Mammary epithelial cell (primary cell): ENCODE results near the gene NPNT.

ENCODE experiments used
- EZH2 ChIP-seq: IDR thresholded peaks from 2 replicates; pipeline ENCODE4 v1.6.1; 2012; ENCODE audit warnings: low read length, inconsistent platforms, borderline replicate concordance
- TF ChIP-seq, protein P1 (sequence below), 2 donors: IDR thresholded peaks in 1 of 2; conservative IDR thresholded peaks in 1 of 2; 2 replicates each; pipeline ENCODE4 v1.5.1; 2011 to 2012; ENCODE audit warnings: inconsistent platforms in 2 of 2, low read length in 2 of 2, mild to moderate bottlenecking in 2 of 2, control low read depth in 1 of 2, low read depth in 1 of 2; ENCODE audit not compliant: insufficient read depth in 1 of 2; ENCODE audit errors: extremely low read depth in 1 of 2

DNA sequence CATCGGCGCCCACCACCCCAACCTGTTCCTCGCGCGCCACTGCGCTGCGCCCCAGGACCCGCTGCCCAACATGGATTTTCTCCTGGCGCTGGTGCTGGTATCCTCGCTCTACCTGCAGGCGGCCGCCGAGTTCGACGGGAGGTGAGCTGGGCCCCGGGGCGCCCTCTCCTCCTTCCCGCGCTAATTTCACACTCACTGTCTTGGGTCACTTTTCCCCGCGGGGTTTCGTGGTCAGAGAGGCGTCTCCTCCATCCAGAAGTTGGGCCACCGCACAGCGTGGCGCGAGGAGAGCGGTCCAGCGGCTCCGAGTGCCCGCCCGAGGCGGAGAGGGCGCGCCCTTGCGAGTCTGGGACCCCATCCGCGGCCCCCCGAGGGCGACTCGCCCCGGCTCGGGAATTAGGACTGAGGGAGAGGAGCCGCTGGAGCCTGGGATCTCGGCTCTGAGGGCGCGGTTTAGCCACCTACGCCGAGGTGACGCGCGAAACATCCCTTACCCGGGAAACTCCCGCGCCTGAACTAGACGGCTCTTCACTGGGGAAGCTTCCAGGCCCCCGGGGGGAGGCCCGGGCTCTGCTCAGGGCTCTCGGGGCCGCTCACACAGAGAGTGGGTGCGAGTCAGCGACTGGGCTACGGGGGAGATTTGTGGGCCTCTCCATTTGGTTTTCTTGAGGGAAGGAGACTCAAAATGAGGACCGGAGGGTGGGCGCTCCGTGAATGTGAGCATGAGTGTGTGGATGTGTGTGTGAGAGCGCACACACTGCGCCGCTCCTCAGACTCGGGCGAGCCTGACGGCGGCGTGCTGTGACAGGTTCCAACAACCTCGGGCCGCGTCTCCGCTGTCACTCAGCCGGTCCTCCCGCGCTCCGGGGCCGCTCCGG lies 551 bp downstream of the NPNT start:
- TF ChIP-seq, protein P1, sequence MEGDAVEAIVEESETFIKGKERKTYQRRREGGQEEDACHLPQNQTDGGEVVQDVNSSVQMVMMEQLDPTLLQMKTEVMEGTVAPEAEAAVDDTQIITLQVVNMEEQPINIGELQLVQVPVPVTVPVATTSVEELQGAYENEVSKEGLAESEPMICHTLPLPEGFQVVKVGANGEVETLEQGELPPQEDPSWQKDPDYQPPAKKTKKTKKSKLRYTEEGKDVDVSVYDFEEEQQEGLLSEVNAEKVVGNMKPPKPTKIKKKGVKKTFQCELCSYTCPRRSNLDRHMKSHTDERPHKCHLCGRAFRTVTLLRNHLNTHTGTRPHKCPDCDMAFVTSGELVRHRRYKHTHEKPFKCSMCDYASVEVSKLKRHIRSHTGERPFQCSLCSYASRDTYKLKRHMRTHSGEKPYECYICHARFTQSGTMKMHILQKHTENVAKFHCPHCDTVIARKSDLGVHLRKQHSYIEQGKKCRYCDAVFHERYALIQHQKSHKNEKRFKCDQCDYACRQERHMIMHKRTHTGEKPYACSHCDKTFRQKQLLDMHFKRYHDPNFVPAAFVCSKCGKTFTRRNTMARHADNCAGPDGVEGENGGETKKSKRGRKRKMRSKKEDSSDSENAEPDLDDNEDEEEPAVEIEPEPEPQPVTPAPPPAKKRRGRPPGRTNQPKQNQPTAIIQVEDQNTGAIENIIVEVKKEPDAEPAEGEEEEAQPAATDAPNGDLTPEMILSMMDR (conservative IDR thresholded peaks at IDR 0.05 in 1 of 2, IDR thresholded peaks at IDR 0.05 in 1 of 2; ENCODE audit: extremely low read depth in 1 of 2, insufficient read depth in 1 of 2, low read depth in 1 of 2, low read length in 2 of 2): no peak
- TF ChIP-seq EZH2: no peak
